Prostate gland (tissue), 2 donors: ENCODE measurements around the gene LHFPL3. TPM values are rescaled to one million over a fixed set of nuclear protein-coding genes. Genes with fewer than 3 reads are reported as not detected.

ENCODE experiments used
- DNase-seq: peaks from one replicate; pipeline ENCODE4 v3.0.0-alpha.2; 2019; ENCODE audit warnings: low spot score
- H3K27ac ChIP-seq, 2 donors: fragments of 200-600 bp; sonication (generic); 2 replicates each; pipeline ENCODE4 v1.5.1; 2017 to 2019
- H3K27me3 ChIP-seq: fragments of 200-600 bp; sonication (generic); replicated peaks from 2 replicates; pipeline ENCODE4 v1.5.1; 2019; ENCODE audit not compliant: insufficient read depth
- H3K36me3 ChIP-seq, 2 donors: fragments of 200-600 bp; sonication (generic); 1 replicate in 1 of 2; 2 replicates in 1 of 2; pipeline versions ENCODE4 v1.5.1 to v1.8.1; 2017 to 2019
- H3K4me1 ChIP-seq: fragments of 200-600 bp; sonication (generic); replicated peaks from 2 replicates; pipeline ENCODE4 v1.5.1; 2019
- H3K4me3 ChIP-seq, 2 donors: fragments of 200-600 bp; sonication (generic); 2 replicates each; pipeline ENCODE4 v1.5.1; 2017 to 2019
- H3K9me3 ChIP-seq: fragments of 200-600 bp; sonication (generic); 2 replicates; pipeline ENCODE4 v1.5.1; 2017
- POLR2A ChIP-seq: fragments of 450-650 bp; IDR thresholded peaks from one replicate; pipeline ENCODE4 v1.6.1; 2016; ENCODE audit warnings: antibody characterized with exemption, mild to moderate bottlenecking
- POLR2AphosphoS5 ChIP-seq: sonication (generic); formaldehyde crosslinking; IDR thresholded peaks from one replicate; pipeline ENCODE4 v1.6.1; 2017; ENCODE audit warnings: antibody characterized with exemption
- WGBS: methylation state at CpG from one replicate; pipeline ENCODE4 v1.1.5; 2018; 5-methylcytosine and 5-hydroxymethylcytosine counted together
- intact Hi-C: fragments of 100-400 bp; cut with DNase I; formaldehyde crosslinking; loops from one replicate; pipeline ENCODE4 v1.14.2; 2022
- total RNA-seq, 2 donors: library from RNA; depleted of rRNA; stranded (reverse); fragments of >200 nt; gene quantifications; one replicate each; pipeline ENCODE4 v1.1.0, GENCODE V29; 2016
- TF ChIP-seq, protein P1 (sequence below), 4 experiments: fragments of 200-600 bp in 2 of 4; fragments of 450-650 bp in 2 of 4; sonication (generic) in 2 of 4; IDR thresholded peaks; 1 replicate in 3 of 4; 2 replicates in 1 of 4; pipeline ENCODE4 v1.5.1; 2016 to 2019; ENCODE audit warnings: antibody characterized with exemption in 4 of 4, mild to moderate bottlenecking in 2 of 4, moderate library complexity in 2 of 4

The LHFPL3 gene
- total RNA-seq, 2 donors from 2014 or later = 0.14 TPM; not detected in 1

GRCh38 chr7:104859754-104860426, 531.5 kb downstream of the LHFPL3 start:
- DNase-seq = no peak
- no peak overlapping the region for H3K27ac ChIP-seq
- no peaks in the 10 kb centered on the region for H3K4me1 ChIP-seq
- TF ChIP-seq POLR2A (no peak), POLR2AphosphoS5 (no peak)
- TF ChIP-seq, protein P1, sequence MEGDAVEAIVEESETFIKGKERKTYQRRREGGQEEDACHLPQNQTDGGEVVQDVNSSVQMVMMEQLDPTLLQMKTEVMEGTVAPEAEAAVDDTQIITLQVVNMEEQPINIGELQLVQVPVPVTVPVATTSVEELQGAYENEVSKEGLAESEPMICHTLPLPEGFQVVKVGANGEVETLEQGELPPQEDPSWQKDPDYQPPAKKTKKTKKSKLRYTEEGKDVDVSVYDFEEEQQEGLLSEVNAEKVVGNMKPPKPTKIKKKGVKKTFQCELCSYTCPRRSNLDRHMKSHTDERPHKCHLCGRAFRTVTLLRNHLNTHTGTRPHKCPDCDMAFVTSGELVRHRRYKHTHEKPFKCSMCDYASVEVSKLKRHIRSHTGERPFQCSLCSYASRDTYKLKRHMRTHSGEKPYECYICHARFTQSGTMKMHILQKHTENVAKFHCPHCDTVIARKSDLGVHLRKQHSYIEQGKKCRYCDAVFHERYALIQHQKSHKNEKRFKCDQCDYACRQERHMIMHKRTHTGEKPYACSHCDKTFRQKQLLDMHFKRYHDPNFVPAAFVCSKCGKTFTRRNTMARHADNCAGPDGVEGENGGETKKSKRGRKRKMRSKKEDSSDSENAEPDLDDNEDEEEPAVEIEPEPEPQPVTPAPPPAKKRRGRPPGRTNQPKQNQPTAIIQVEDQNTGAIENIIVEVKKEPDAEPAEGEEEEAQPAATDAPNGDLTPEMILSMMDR (IDR thresholded peaks at IDR 0.05) = no peak
- H3K27me3 ChIP-seq = no peaks in the 10 kb centered on the region
- no peaks in the 10 kb centered on the region for H3K9me3 ChIP-seq
- H3K36me3 ChIP-seq = no peaks in the 10 kb centered on the region
- H3K4me3 ChIP-seq = no peak overlapping the region
- intact Hi-C loops = no loop called here
- 81% methylated on average over 4 of the region's 4 CpGs for WGBS

DNA sequence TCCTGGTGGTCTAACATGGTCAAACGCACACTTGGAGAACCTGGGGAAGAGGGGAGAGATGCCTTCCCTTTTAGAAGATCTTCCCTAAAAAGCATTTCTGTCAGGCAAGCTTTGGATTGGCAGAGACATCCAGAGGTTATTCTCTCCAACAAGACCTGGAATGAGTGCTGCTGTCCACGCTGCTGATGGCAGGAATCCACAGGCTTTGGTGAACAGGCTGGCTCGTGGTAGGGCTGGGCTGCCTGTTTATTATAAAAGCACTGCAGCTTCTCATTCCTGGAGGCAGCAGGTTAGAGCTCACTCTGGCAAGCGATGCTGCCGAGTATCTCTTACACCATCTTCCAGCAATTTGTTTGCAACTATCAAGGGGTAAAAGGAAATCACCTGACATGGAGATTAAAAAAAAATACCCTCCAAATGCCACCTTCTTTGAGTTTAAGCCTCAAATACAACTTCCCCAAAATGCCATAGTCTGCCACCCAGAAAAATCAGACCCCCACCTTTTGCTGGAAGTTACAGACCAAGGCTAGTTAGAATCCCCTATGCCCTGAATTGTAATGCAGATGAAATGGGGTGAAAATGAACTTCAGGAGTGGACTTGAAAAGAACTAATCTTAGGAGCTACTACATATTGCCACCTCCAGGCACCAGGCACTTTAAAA, 533.5 kb downstream of the LHFPL3 start:
- TF ChIP-seq POLR2AphosphoS5 = no peak
- TF ChIP-seq POLR2A = no peak
- TF ChIP-seq, protein P1 (IDR thresholded peaks at IDR 0.05) = no peak
- no peaks in the 10 kb centered on the region for H3K9me3 ChIP-seq
- intact Hi-C loops = no loop called here
- no peaks in the 10 kb centered on the region for H3K27me3 ChIP-seq
- H3K4me3 ChIP-seq = no peak overlapping the region
- H3K36me3 ChIP-seq = no peaks in the 10 kb centered on the region
- no peak overlapping the region for H3K27ac ChIP-seq
- no peaks in the 10 kb centered on the region for H3K4me1 ChIP-seq
- DNase-seq = no peak
- WGBS = 25% methylated on average over 5 of the region's 5 CpGs

- DNase-seq = no peak
- Histone ChIP-seq H3K4me3 (no peak overlapping the region), H3K9me3 (no peaks in the 10 kb centered on the region), H3K27ac (no peak overlapping the region), H3K4me1 (no peaks in the 10 kb centered on the region), H3K36me3 (no peaks in the 10 kb centered on the region), H3K27me3 (no peaks in the 10 kb centered on the region)
- TF ChIP-seq POLR2A (no peak), POLR2AphosphoS5 (no peak)
- TF ChIP-seq, protein P1 (IDR thresholded peaks at IDR 0.05) = no peak
- WGBS = 54% methylated on average over 7 of the region's 7 CpGs
- intact Hi-C loops = no loop called here
Observed at GRCh38 chr7:104862719-104863118, 534.3 kb downstream of the LHFPL3 start.

DNA sequence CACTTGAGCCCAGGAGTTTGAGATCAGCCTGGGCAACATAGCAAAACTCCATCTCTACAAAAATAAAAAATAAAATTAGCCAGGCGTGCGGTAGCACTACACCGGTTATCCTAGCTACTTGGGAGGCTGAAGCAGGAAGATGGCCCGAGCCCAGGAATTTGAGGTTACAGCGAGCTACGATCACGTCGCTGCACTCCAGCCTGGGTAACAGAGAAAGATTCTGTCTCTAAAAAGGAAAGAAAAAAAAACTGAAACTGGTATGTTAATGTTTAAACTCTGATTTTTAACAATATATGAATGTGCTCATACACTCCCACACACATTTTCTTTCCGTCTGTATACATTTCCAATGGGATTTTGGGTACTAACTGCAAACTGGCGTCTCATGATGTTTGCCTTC, 545.0 kb downstream of the LHFPL3 start:
- intact Hi-C loops = no loop called here
- H3K9me3 ChIP-seq = no peaks in the 10 kb centered on the region
- DNase-seq = no peak
- TF ChIP-seq POLR2AphosphoS5 (no peak), POLR2A (no peak)
- TF ChIP-seq, protein P1 (IDR thresholded peaks at IDR 0.05) = no peak
- H3K36me3 ChIP-seq = no peaks in the 10 kb centered on the region
- H3K27ac ChIP-seq = no peak overlapping the region
- 27% methylated on average over 10 of the region's 10 CpGs for WGBS
- no peaks in the 10 kb centered on the region for H3K4me1 ChIP-seq
- H3K4me3 ChIP-seq = no peak overlapping the region
- no peaks in the 10 kb centered on the region for H3K27me3 ChIP-seq

DNA sequence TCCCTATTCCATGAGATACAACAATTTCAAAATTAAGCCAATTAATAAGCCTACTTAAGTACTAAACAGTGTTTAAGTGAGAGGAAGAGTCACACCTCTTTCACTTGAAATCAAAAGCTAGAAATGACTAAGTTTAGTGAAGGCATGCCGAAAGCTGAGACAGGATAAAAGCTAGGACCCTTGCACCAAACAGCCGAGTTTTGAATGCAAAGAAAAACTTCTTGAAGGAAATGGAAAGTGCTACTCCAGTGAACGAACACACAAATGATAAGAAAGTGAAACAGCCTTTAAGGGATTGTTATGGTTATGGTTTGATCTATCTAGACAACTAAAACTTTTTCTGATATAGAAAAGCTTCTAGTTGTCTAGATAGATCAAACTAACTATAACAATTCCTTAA, 550.2 kb downstream of the LHFPL3 start:
- Histone ChIP-seq H3K27me3 (no peaks in the 10 kb centered on the region), H3K4me1 (no peaks in the 10 kb centered on the region), H3K9me3 (no peaks in the 10 kb centered on the region), H3K27ac (no peak overlapping the region), H3K36me3 (no peaks in the 10 kb centered on the region), H3K4me3 (no peak overlapping the region)
- DNase-seq = no peak
- WGBS = 84% methylated on average over 3 of the region's 3 CpGs
- intact Hi-C loops = no loop called here
- TF ChIP-seq, protein P1 (IDR thresholded peaks at IDR 0.05) = no peak
- TF ChIP-seq POLR2A = no peak
- TF ChIP-seq POLR2AphosphoS5 = no peak
